Measurements from ENCODE around the gene VIPR1. TPM values are rescaled to one million over a fixed set of nuclear protein-coding genes. Genes with fewer than 3 reads are reported as not detected.

Gene VIPR1
- total RNA-seq, 5 donors from 2014 or later (not counting 1 experiment from before 2014, with no cell fraction given), result 68.0 to 92.4 (median 76.1) TPM

GRCh38 chr3:42472555-42472954 is 29.9 kb upstream of the VIPR1 start:
- H3K27ac ChIP-seq (ENCODE audit: low read length), result no peak overlapping the region
- no peaks in the 10 kb centered on the region for H3K36me3 Mint-ChIP-seq

GRCh38 chr3:42473083-42473932 is 29.1 kb upstream of the VIPR1 start:
- H3K4me1 ChIP-seq (ENCODE audit: control insufficient read depth in 1 of 2, extremely low read depth in 1 of 2, insufficient read depth in 2 of 2, low read length in 2 of 2), result no peaks in the 10 kb centered on the region
- no peak overlapping the region for H3K4me3 Mint-ChIP-seq
- H3K27me3 ChIP-seq (replicated peaks in 1 of 2; ENCODE audit: control insufficient read depth in 2 of 2, extremely low read depth in 1 of 2, insufficient read depth in 2 of 2, low read length in 1 of 2), result peaks cover 0 to 31% of the 10 kb centered on the region in 2 experiments
- ChIA-PET CTCF (no interaction called here), POLR2A (no interaction called here)
- no peak for DNase-seq
- no peaks in the 10 kb centered on the region for H3K9me3 Mint-ChIP-seq
- H3K4me3 ChIP-seq (ENCODE audit: control insufficient read depth in 1 of 2, extremely low read depth in 1 of 2, low read length in 1 of 2), result no peak overlapping the region
- no peaks in the 10 kb centered on the region for H3K4me1 Mint-ChIP-seq
- 74% methylated on average over 6 of the region's 10 CpGs for WGBS (ENCODE audit: insufficient coverage)
- peaks cover 10 to 24% of the 10 kb centered on the region in 2 donors for H3K27me3 Mint-ChIP-seq
- H3K36me3 ChIP-seq (ENCODE audit: control insufficient read depth in 2 of 2, extremely low read depth in 1 of 2, insufficient read depth in 1 of 2, low read length in 1 of 2), result no peaks in the 10 kb centered on the region
- H3K36me3 Mint-ChIP-seq, result no peaks in the 10 kb centered on the region
- no peak overlapping the region for H3K27ac Mint-ChIP-seq
- H3K27ac ChIP-seq (ENCODE audit: low read length), result no peak overlapping the region
- no peak for ATAC-seq (replicated peaks in 1 of 4)
- no peaks in the 10 kb centered on the region for H3K9me3 ChIP-seq

More at GRCh38 chr3:42472555-42472954, 29.9 kb upstream of the VIPR1 start:
- Histone ChIP-seq H3K9me3 (no peaks in the 10 kb centered on the region), H3K36me3 (ENCODE audit: control insufficient read depth in 2 of 2, extremely low read depth in 1 of 2, insufficient read depth in 1 of 2, low read length in 1 of 2) (no peaks in the 10 kb centered on the region), H3K4me3 (ENCODE audit: control insufficient read depth in 1 of 2, extremely low read depth in 1 of 2, low read length in 1 of 2) (no peak overlapping the region), H3K27me3 (replicated peaks in 1 of 2; ENCODE audit: control insufficient read depth in 2 of 2, extremely low read depth in 1 of 2, insufficient read depth in 2 of 2, low read length in 1 of 2) (peaks cover 0 to 31% of the 10 kb centered on the region in 2 experiments), H3K4me1 (ENCODE audit: control insufficient read depth in 1 of 2, extremely low read depth in 1 of 2, insufficient read depth in 2 of 2, low read length in 2 of 2) (no peaks in the 10 kb centered on the region)
- no peak overlapping the region for H3K27ac Mint-ChIP-seq
- H3K27me3 Mint-ChIP-seq, result peaks cover 10 to 19% of the 10 kb centered on the region in 2 donors
- WGBS (ENCODE audit: insufficient coverage), result 75% methylated on average over 2 of the region's 2 CpGs
- no peaks in the 10 kb centered on the region for H3K9me3 Mint-ChIP-seq
- ChIA-PET CTCF (no interaction called here), POLR2A (no interaction called here)
- H3K4me1 Mint-ChIP-seq, result no peaks in the 10 kb centered on the region
- no peak overlapping the region for H3K4me3 Mint-ChIP-seq
- DNase-seq (no peak), ATAC-seq (replicated peaks in 1 of 4) (no peak)

- H3K36me3 ChIP-seq (ENCODE audit: control insufficient read depth in 2 of 2, extremely low read depth in 1 of 2, insufficient read depth in 1 of 2, low read length in 1 of 2), result no peaks in the 10 kb centered on the region
- Mint-ChIP-seq H3K27ac (no peak overlapping the region), H3K4me1 (no peaks in the 10 kb centered on the region), H3K4me3 (no peak overlapping the region), H3K9me3 (peaks cover 11 to 21% (median 15%) of the 10 kb centered on the region in 3 donors), H3K36me3 (peaks cover 14% of the 10 kb centered on the region), H3K27me3 (peaks cover 12 to 32% of the 10 kb centered on the region in 2 donors)
- 29% methylated on average over 6 of the region's 8 CpGs for WGBS (ENCODE audit: insufficient coverage)
- no peaks in the 10 kb centered on the region for H3K4me1 ChIP-seq (ENCODE audit: control insufficient read depth in 1 of 2, extremely low read depth in 1 of 2, insufficient read depth in 2 of 2, low read length in 2 of 2)
- ATAC-seq (replicated peaks in 1 of 4) (no peak), DNase-seq (no peak)
- no peaks in the 10 kb centered on the region for H3K9me3 ChIP-seq
- H3K27ac ChIP-seq (ENCODE audit: low read length), result no peak overlapping the region
- no peak overlapping the region for H3K4me3 ChIP-seq (ENCODE audit: control insufficient read depth in 1 of 2, extremely low read depth in 1 of 2, low read length in 1 of 2)
- CTCF ChIA-PET, result no interaction called here
- POLR2A ChIA-PET, result interaction anchor here in 1 of 2 donors (0.7 kb wide), 1 partner anchor 253 kb away, joined by 3 read pairs; no protein-coding TSS in a partner anchor
- peaks cover 0 to 43% of the 10 kb centered on the region in 2 experiments for H3K27me3 ChIP-seq (replicated peaks in 1 of 2; ENCODE audit: control insufficient read depth in 2 of 2, extremely low read depth in 1 of 2, insufficient read depth in 2 of 2, low read length in 1 of 2)
Measured at GRCh38 chr3:42476225-42477125, 26.0 kb upstream of the VIPR1 start.

GRCh38 chr3:42477696-42478095 is 24.7 kb upstream of the VIPR1 start:
- H3K4me3 Mint-ChIP-seq, result no peak overlapping the region
- Histone ChIP-seq H3K27ac (ENCODE audit: low read length) (no peak overlapping the region), H3K9me3 (no peaks in the 10 kb centered on the region), H3K4me1 (ENCODE audit: control insufficient read depth in 1 of 2, extremely low read depth in 1 of 2, insufficient read depth in 2 of 2, low read length in 2 of 2) (no peaks in the 10 kb centered on the region), H3K4me3 (ENCODE audit: control insufficient read depth in 1 of 2, extremely low read depth in 1 of 2, low read length in 1 of 2) (no peak overlapping the region), H3K27me3 (replicated peaks in 1 of 2; ENCODE audit: control insufficient read depth in 2 of 2, extremely low read depth in 1 of 2, insufficient read depth in 2 of 2, low read length in 1 of 2) (peaks cover 0 to 41% of the 10 kb centered on the region in 2 experiments), H3K36me3 (ENCODE audit: control insufficient read depth in 2 of 2, extremely low read depth in 1 of 2, insufficient read depth in 1 of 2, low read length in 1 of 2) (no peaks in the 10 kb centered on the region)
- peaks cover 14% of the 10 kb centered on the region for H3K36me3 Mint-ChIP-seq
- no peak overlapping the region for H3K27ac Mint-ChIP-seq
- whole genome bisulfite sequencing (ENCODE audit: insufficient coverage), result 67% methylated on average over 1 of the region's 2 CpGs
- ChIA-PET CTCF (no interaction called here), POLR2A (no interaction called here)
- DNase-seq (no peak), ATAC-seq (replicated peaks in 1 of 4) (no peak)
- peaks cover 18 to 32% of the 10 kb centered on the region in 2 donors for H3K27me3 Mint-ChIP-seq
- H3K9me3 Mint-ChIP-seq, result peaks cover 16 to 30% (median 21%) of the 10 kb centered on the region in 3 donors
- H3K4me1 Mint-ChIP-seq, result no peaks in the 10 kb centered on the region

- no peak for DNase-seq
- Histone ChIP-seq H3K9me3 (no peaks in the 10 kb centered on the region), H3K4me3 (ENCODE audit: control insufficient read depth in 1 of 2, extremely low read depth in 1 of 2, low read length in 1 of 2) (no peak overlapping the region), H3K27me3 (replicated peaks in 1 of 2; ENCODE audit: control insufficient read depth in 2 of 2, extremely low read depth in 1 of 2, insufficient read depth in 2 of 2, low read length in 1 of 2) (peaks cover 0 to 29% of the 10 kb centered on the region in 2 experiments), H3K36me3 (ENCODE audit: control insufficient read depth in 2 of 2, extremely low read depth in 1 of 2, insufficient read depth in 1 of 2, low read length in 1 of 2) (no peaks in the 10 kb centered on the region), H3K27ac (ENCODE audit: low read length) (no peak overlapping the region), H3K4me1 (ENCODE audit: control insufficient read depth in 1 of 2, extremely low read depth in 1 of 2, insufficient read depth in 2 of 2, low read length in 2 of 2) (no peaks in the 10 kb centered on the region)
- H3K4me3 Mint-ChIP-seq, result no peak overlapping the region
- peaks cover 26 to 29% of the 10 kb centered on the region in 2 donors for H3K27me3 Mint-ChIP-seq
- H3K9me3 Mint-ChIP-seq, result peaks cover 16 to 30% (median 21%) of the 10 kb centered on the region in 3 donors
- H3K4me1 Mint-ChIP-seq, result no peaks in the 10 kb centered on the region
- ChIA-PET POLR2A (no interaction called here), CTCF (no interaction called here)
- H3K27ac Mint-ChIP-seq, result no peak overlapping the region
- 0% methylated on average over 1 of the region's 2 CpGs for WGBS (ENCODE audit: insufficient coverage)
- ATAC-seq (replicated peaks in 1 of 4), result no peak
- peaks cover 14% of the 10 kb centered on the region for H3K36me3 Mint-ChIP-seq
Measured at GRCh38 chr3:42478830-42479229, 23.6 kb upstream of the VIPR1 start.

- H3K4me3 Mint-ChIP-seq, result no peak overlapping the region
- no peaks in the 10 kb centered on the region for H3K9me3 ChIP-seq
- H3K27me3 Mint-ChIP-seq, result peaks cover 11% of the 10 kb centered on the region in 2 donors
- H3K36me3 Mint-ChIP-seq, result no peaks in the 10 kb centered on the region
- H3K9me3 Mint-ChIP-seq, result peaks cover 0 to 5% (median 5%) of the 10 kb centered on the region in 3 donors
- DNase-seq (no peak), ATAC-seq (replicated peaks in 1 of 4) (no peak)
- no peaks in the 10 kb centered on the region for H3K36me3 ChIP-seq (ENCODE audit: control insufficient read depth in 2 of 2, extremely low read depth in 1 of 2, insufficient read depth in 1 of 2, low read length in 1 of 2)
- H3K27ac ChIP-seq (ENCODE audit: low read length), result no peak overlapping the region
- H3K4me1 Mint-ChIP-seq, result peaks cover 0 to 7% (median 0%) of the 10 kb centered on the region in 3 donors
- 20% methylated on average over 1 of the region's 2 CpGs for WGBS (ENCODE audit: insufficient coverage)
- CTCF ChIA-PET, result no interaction called here
- no peaks in the 10 kb centered on the region for H3K4me1 ChIP-seq (ENCODE audit: control insufficient read depth in 1 of 2, extremely low read depth in 1 of 2, insufficient read depth in 2 of 2, low read length in 2 of 2)
- H3K4me3 ChIP-seq (ENCODE audit: control insufficient read depth in 1 of 2, extremely low read depth in 1 of 2, low read length in 1 of 2), result no peak overlapping the region
- peaks cover 0 to 6% of the 10 kb centered on the region in 2 experiments for H3K27me3 ChIP-seq (replicated peaks in 1 of 2; ENCODE audit: control insufficient read depth in 2 of 2, extremely low read depth in 1 of 2, insufficient read depth in 2 of 2, low read length in 1 of 2)
- POLR2A ChIA-PET, result no interaction called here
- no peak overlapping the region for H3K27ac Mint-ChIP-seq
Measured at GRCh38 chr3:42486814-42487565, 15.5 kb upstream of the VIPR1 start.
